Esophagus muscularis mucosa (tissue), 4 donors: ENCODE data around the gene BTBD19. TPM values are rescaled to one million over a fixed set of nuclear protein-coding genes. Genes with fewer than 3 reads are reported as not detected.
A peak's percentile ranks its signal among the peaks of the same experiment; 100 is the strongest.

Source experiments
- DNase-seq: peaks from one replicate; pipeline ENCODE4 v3.0.0-alpha.2; 2017; ENCODE audit errors: extremely low spot score
- H3K27ac ChIP-seq, 4 donors: fragments of 200-600 bp; sonication (generic); replicated peaks in 1 of 4; 1 replicate in 3 of 4; 2 replicates in 1 of 4; pipeline ENCODE4 v1.5.1; 2016 to 2019; ENCODE audit warnings: mild to moderate bottlenecking in 1 of 4
- H3K27me3 ChIP-seq, 4 donors: fragments of 200-600 bp; sonication (generic); one replicate each; pipeline versions ENCODE4 v1.5.1 to v1.6.0; 2016 to 2019
- H3K36me3 ChIP-seq, 4 donors: fragments of 200-600 bp; sonication (generic); one replicate each; pipeline ENCODE4 v1.5.1; 2016 to 2019
- H3K4me1 ChIP-seq, 4 donors: fragments of 200-600 bp; sonication (generic); one replicate each; pipeline ENCODE4 v1.5.1; 2016 to 2019
- H3K4me3 ChIP-seq, 4 donors: fragments of 200-600 bp; sonication (generic); 1 replicate in 2 of 4; 2 replicates in 2 of 4; pipeline ENCODE4 v1.5.1; 2016 to 2019; ENCODE audit warnings: mild to moderate bottlenecking in 4 of 4, moderate library complexity in 1 of 4
- H3K9me3 ChIP-seq, 4 donors: fragments of 200-600 bp; sonication (generic); 1 replicate in 3 of 4; 2 replicates in 1 of 4; pipeline ENCODE4 v1.5.1; 2016 to 2019
- EP300 ChIP-seq: sonication (generic); formaldehyde crosslinking; IDR thresholded peaks from one replicate; pipeline ENCODE4 v1.6.1; 2017; ENCODE audit warnings: antibody characterized with exemption
- POLR2A ChIP-seq: fragments of 450-650 bp; IDR thresholded peaks from one replicate; pipeline ENCODE4 v1.6.1; 2017; ENCODE audit warnings: antibody characterized with exemption, moderate library complexity, mild to moderate bottlenecking, low read depth
- POLR2AphosphoS5 ChIP-seq, 2 donors: sonication (generic); formaldehyde crosslinking; IDR thresholded peaks; one replicate each; pipeline ENCODE4 v1.6.1; 2017; ENCODE audit warnings: antibody characterized with exemption in 2 of 2
- WGBS: methylation state at CpG from one replicate; pipeline ENCODE4 v1.1.5; 2018; 5-methylcytosine and 5-hydroxymethylcytosine counted together
- intact Hi-C: fragments of 100-400 bp; cut with DNase I; formaldehyde crosslinking; loops from one replicate; pipeline ENCODE4 v1.15.1; 2023
- total RNA-seq, 4 donors: library from RNA; depleted of rRNA; stranded (reverse); fragments of >200 nt; gene quantifications; one replicate each; pipeline versions ENCODE4 v1.1.0 to v1.2.1, GENCODE V29; 2016
- TF ChIP-seq, protein P1 (sequence below), 3 experiments: fragments of 200-600 bp in 2 of 3; fragments of 450-650 bp in 1 of 3; sonication (generic) in 2 of 3; IDR thresholded peaks; one replicate each; pipeline ENCODE4 v1.5.1; 2017 to 2019; ENCODE audit warnings: antibody characterized with exemption in 3 of 3, mild to moderate bottlenecking in 2 of 3, moderate library complexity in 1 of 3

Gene BTBD19
- total RNA-seq, 4 donors from 2014 or later: 2.7 to 6.6 (median 3.4) TPM

DNA sequence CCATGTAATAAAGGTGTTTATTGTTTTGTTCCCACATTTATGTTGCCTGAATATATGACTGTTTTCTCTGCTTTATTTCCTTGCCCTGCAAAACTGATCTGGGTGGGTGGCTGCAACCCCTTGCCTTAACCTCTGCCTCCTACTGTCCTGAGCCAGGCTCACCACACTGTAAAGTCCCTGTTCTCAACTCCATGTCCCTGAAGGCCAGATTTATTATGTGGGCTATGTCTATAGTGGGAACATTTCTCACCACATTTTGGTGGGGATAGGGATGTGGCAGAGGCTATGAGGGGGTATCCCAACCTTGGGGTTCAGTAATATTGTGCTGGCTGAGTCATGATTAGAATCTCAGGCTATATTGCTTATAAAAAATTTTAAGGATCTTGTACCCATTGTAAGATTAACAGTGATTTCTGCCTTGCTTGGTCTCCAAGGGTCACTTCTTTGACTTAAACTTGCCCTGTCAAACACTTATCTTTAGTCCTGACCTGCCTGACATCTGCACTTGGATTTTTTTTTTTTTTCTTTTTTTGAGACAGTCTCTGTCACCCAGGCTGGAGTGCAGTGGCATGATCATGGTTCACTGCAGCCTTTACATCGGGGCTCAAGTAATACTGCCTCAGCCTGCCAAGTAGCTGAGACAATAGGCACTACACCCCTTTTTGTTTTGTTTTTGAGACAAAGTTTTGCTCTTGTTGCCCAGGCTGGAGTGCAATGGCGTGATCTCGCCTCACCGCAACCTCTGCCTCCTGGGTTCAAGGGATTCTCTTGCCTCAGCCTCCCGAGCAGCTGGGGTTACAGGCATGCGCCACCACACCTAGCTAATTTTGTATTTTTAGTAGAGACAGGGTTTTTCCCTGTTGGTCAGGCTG is 29.4 kb upstream of the BTBD19 start:
- 95% methylated on average over 6 of the region's 6 CpGs for WGBS
- no peak overlapping the region for H3K4me3 ChIP-seq
- H3K4me1 ChIP-seq: peaks cover 26 to 48% (median 40%) of the 10 kb centered on the region in 4 donors
- H3K36me3 ChIP-seq: peaks cover 31 to 59% (median 49%) of the 10 kb centered on the region in 4 donors
- no peaks in the 10 kb centered on the region for H3K27me3 ChIP-seq
- DNase-seq: no peak
- no peak overlapping the region for H3K27ac ChIP-seq
- TF ChIP-seq, protein P1, sequence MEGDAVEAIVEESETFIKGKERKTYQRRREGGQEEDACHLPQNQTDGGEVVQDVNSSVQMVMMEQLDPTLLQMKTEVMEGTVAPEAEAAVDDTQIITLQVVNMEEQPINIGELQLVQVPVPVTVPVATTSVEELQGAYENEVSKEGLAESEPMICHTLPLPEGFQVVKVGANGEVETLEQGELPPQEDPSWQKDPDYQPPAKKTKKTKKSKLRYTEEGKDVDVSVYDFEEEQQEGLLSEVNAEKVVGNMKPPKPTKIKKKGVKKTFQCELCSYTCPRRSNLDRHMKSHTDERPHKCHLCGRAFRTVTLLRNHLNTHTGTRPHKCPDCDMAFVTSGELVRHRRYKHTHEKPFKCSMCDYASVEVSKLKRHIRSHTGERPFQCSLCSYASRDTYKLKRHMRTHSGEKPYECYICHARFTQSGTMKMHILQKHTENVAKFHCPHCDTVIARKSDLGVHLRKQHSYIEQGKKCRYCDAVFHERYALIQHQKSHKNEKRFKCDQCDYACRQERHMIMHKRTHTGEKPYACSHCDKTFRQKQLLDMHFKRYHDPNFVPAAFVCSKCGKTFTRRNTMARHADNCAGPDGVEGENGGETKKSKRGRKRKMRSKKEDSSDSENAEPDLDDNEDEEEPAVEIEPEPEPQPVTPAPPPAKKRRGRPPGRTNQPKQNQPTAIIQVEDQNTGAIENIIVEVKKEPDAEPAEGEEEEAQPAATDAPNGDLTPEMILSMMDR (IDR thresholded peaks at IDR 0.05): no peak
- no peak for TF ChIP-seq POLR2A
- TF ChIP-seq POLR2AphosphoS5 (IDR thresholded peaks at IDR 0.05): no peak
- no peak for TF ChIP-seq EP300
- intact Hi-C loops: loop anchor here (5.0 kb wide), 1 partner anchor 47 kb away; the partner anchor contains the start of gene RNU5D-1
- no peaks in the 10 kb centered on the region for H3K9me3 ChIP-seq

DNA sequence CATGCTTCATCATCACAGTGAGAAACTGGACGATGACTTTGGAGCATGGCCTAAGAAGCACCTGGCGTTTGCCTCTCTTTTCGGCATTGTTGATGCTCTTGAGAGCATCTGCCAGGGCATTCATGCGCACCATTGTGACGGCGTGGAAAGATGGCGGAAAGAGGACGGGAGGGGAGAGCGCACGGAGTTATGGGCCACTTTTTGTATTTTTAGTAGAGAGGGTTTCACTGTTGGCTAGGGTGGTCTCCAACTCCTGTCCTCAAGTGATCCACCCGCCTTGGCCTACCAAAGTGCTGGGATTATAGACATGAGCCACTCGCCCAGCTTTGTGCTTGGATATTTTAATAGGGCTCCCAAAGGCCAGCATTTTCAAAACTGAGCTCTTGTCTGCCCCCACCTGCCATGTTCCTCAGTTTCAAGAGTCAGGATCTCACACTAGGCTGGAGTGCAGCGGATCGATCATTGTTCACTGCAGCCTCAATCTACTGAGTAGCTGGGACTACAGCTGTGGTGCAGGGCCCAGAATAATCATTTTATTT is 27.7 kb upstream of the BTBD19 start:
- no peak overlapping the region for H3K27ac ChIP-seq
- DNase-seq: no peak
- intact Hi-C loops: no loop called here
- TF ChIP-seq EP300: no peak
- TF ChIP-seq, protein P1 (IDR thresholded peaks at IDR 0.05): no peak
- TF ChIP-seq POLR2A: no peak
- TF ChIP-seq POLR2AphosphoS5 (IDR thresholded peaks at IDR 0.05): no peak
- WGBS: 91% methylated on average over 14 of the region's 14 CpGs
- no peaks in the 10 kb centered on the region for H3K27me3 ChIP-seq
- H3K9me3 ChIP-seq: no peaks in the 10 kb centered on the region
- H3K4me3 ChIP-seq: no peak overlapping the region
- H3K36me3 ChIP-seq: peaks cover 31 to 59% (median 49%) of the 10 kb centered on the region in 4 donors
- H3K4me1 ChIP-seq: peaks cover 42 to 59% (median 49%) of the 10 kb centered on the region in 4 donors

DNA sequence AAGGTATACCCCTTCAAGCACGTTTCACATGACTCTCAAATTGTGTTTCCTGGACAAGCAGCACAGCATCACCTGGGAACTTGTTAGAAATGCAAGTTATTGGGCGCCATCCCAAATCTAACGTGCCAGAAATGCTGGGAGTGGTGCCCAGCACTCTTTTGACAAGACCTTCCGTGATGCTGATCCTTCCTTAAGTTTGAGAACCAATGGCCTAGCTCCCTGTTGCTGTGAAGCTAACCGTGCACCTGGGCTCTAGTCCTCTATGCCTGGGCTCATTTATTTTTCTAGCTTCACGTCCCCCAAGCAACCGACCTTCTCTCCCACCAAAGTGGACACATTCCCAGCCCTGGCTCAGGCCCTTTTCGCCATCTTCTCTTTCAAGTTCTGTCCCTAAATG is 24.6 kb upstream of the BTBD19 start:
- intact Hi-C loops: no loop called here

DNA sequence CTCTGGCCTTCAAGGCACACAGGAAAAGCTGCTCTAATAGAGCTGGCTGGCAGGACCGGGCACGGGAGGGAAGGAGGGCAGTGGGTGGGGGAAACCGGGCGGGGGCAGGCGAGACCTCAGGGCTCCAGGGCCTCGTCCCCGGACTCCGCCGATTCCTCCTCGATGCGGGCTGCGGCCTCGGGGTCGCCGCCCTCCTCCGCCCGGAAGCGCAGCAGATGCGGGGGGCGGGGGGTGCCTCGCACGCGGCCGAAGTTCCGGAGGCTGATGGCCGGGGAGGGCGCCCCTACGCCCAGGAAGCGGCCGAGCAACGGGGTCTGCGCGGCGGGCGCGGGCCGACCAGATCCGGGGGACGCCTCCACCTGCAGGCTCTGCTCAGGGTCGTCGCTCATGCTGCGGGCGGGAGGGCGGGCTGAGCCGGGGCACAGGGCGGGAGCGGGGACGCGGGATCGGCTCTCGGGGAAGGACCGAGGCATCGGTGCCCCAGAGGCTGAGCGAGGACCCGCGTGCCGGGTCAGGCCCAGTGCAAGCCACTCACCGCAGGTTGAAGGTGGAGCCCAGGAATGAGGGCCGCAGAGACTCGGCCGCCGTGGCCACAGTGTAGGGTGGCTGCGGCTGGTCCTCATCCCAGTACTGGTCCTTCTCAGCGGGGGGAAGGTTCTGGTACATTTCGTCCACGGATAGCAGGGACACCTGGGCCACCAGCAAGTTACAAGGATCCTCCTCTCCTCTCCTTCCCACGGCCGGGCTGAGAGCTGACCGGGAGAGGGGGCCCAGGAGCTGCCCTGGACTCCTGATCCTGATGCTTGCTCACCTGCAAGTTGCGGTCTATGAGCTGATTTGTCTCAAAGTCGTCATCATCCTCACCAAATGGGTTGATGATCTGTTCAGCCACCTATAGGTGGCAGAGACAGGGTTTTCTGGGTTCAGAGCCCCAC is 24.0 kb upstream of the BTBD19 start:
- no peaks in the 10 kb centered on the region for H3K9me3 ChIP-seq
- no peak for DNase-seq
- peak overlapping the region; percentile 55 to 66 (median 62) for H3K4me3 ChIP-seq
- H3K4me1 ChIP-seq: peaks cover 33 to 40% (median 36%) of the 10 kb centered on the region in 4 donors
- TF ChIP-seq EP300 (no peak), POLR2A (no peak), POLR2AphosphoS5 (IDR thresholded peaks at IDR 0.05) (no peak)
- TF ChIP-seq, protein P1 (IDR thresholded peaks at IDR 0.05): no peak
- H3K27me3 ChIP-seq: no peaks in the 10 kb centered on the region
- H3K27ac ChIP-seq: peak overlapping the region; percentile 52 to 63 (median 54)
- H3K36me3 ChIP-seq: peaks cover 14 to 27% (median 20%) of the 10 kb centered on the region in 4 donors
- intact Hi-C loops: loop anchor here (5.0 kb wide), 2 partner anchors 38 to 228 kb away; partner anchors contain the start of genes HECTD3 and UROD
- WGBS: 11% methylated on average over 11 of the region's 71 CpGs

More for the DNA sequence above, 24.6 kb upstream of the BTBD19 start:
- peak overlapping the region; percentile 55 to 66 (median 62) for H3K4me3 ChIP-seq
- TF ChIP-seq POLR2A (no peak), EP300 (no peak), POLR2AphosphoS5 (IDR thresholded peaks at IDR 0.05) (no peak)
- TF ChIP-seq, protein P1 (IDR thresholded peaks at IDR 0.05): no peak
- no peaks in the 10 kb centered on the region for H3K9me3 ChIP-seq
- no peaks in the 10 kb centered on the region for H3K27me3 ChIP-seq
- no peak for DNase-seq
- H3K27ac ChIP-seq: peak overlapping the region; percentile 52 to 63 (median 54)
- peaks cover 20 to 33% (median 26%) of the 10 kb centered on the region in 4 donors for H3K36me3 ChIP-seq
- WGBS: 35% methylated on average over 8 of the region's 8 CpGs
- H3K4me1 ChIP-seq: peaks cover 33 to 42% (median 37%) of the 10 kb centered on the region in 4 donors
